Measurements from ENCODE around the gene GAGE12G.
"Not testable (repeated sequence)": the region's sequence is repeated elsewhere in the genome, so short reads cannot be mapped to it uniquely, and the experiment has no call there.

GAGE12G gene

GRCh38 chrX:49570100-49570499, at the start of gene GAGE12G:
GAGE12G (plus strand) TSS chrX:49570400; CDS start chrX:49571555, 1,155 bp downstream.
- not testable (repeated sequence) for DNase-seq

- not testable (repeated sequence) for DNase-seq
Measured at GRCh38 chrX:49531877-49532276, 38.3 kb upstream of the GAGE12G start, which contains the start of gene GAGE12C. GAGE12C (plus strand) TSS chrX:49532177; CDS start chrX:49533332, 1,155 bp downstream.

- DNase-seq = not testable (repeated sequence)
Measured at GRCh38 chrX:49541433-49541832, 28.8 kb upstream of the GAGE12G start, which contains the start of gene GAGE12D. GAGE12D (plus strand) TSS chrX:49541733; CDS start chrX:49542888, 1,155 bp downstream.

- DNase-seq = not testable (repeated sequence)
Measured at GRCh38 chrX:49550989-49551388, 19.2 kb upstream of the GAGE12G start, which contains the start of gene GAGE12E. GAGE12E (plus strand) TSS chrX:49551289; CDS start chrX:49552444, 1,155 bp downstream.

- not testable (repeated sequence) for DNase-seq
Measured at GRCh38 chrX:49560542-49560941, 9.7 kb upstream of the GAGE12G start, which contains the start of gene GAGE12F. GAGE12F (plus strand) TSS chrX:49560842; CDS start chrX:49561997, 1,155 bp downstream.

- DNase-seq = not testable (repeated sequence)
Measured at GRCh38 chrX:49568728-49569127, 1.5 kb upstream of the GAGE12G start.

GRCh38 chrX:49569152-49569551, 1.0 kb upstream of the GAGE12G start:
- not testable (repeated sequence) for DNase-seq

- not testable (repeated sequence) for DNase-seq
Measured at GRCh38 chrX:49579649-49580048, 9.4 kb downstream of the GAGE12G start, which contains the start of gene GAGE12H. GAGE12H (plus strand) TSS chrX:49579949; CDS start chrX:49581104, 1,155 bp downstream.

- DNase-seq = not testable (repeated sequence)
Measured at GRCh38 chrX:49589196-49589595, 19.0 kb downstream of the GAGE12G start, which contains the start of gene GAGE2A. GAGE2A (plus strand) TSS chrX:49589496; CDS start chrX:49590651, 1,155 bp downstream.

- DNase-seq = peak; percentile 50
Measured at GRCh38 chrX:49589769-49590478, 19.7 kb downstream of the GAGE12G start.

GRCh38 chrX:49590488-49590887, 20.3 kb downstream of the GAGE12G start:
- not testable (repeated sequence) for DNase-seq

- not testable (repeated sequence) for DNase-seq
Measured at GRCh38 chrX:49598720-49599119, 28.5 kb downstream of the GAGE12G start, which contains the start of gene GAGE1. GAGE1 (plus strand) TSS chrX:49599020; CDS start chrX:49600175, 1,155 bp downstream.

- DNase-seq = no peak
Measured at GRCh38 chrX:49610718-49611310, 40.6 kb downstream of the GAGE12G start.

- DNase-seq = no peak
Measured at GRCh38 chrX:49618574-49618973, 48.4 kb downstream of the GAGE12G start.
